HG02970 (cell line): ENCODE measurements around the gene TRHDE.
A peak's percentile ranks its signal among the peaks of the same experiment; 100 is the strongest.
"Not testable (repeated sequence)": the region's sequence is repeated elsewhere in the genome, so short reads cannot be mapped to it uniquely, and the experiment has no call there.

Experiments used
- ATAC-seq: cut with Tn5 transposase; IDR thresholded peaks from one replicate; pipeline ENCODE4 v1.9.1; 2021; ENCODE audit warnings: mild to moderate bottlenecking, moderate library complexity, moderate number of reproducible peaks; ENCODE audit not compliant: unreplicated experiment, low FRiP score

The TRHDE gene

GRCh38 chr12:72602581-72602980 is 330.4 kb downstream of the TRHDE start:
- ATAC-seq: no peak

GRCh38 chr12:72605975-72606374 is 333.8 kb downstream of the TRHDE start:
- ATAC-seq: no peak

GRCh38 chr12:72610342-72610741 is 338.2 kb downstream of the TRHDE start:
- no peak for ATAC-seq

GRCh38 chr12:72610854-72611358 is 338.7 kb downstream of the TRHDE start:
- no peak for ATAC-seq

GRCh38 chr12:72612171-72612570 is 340.0 kb downstream of the TRHDE start:
- no peak for ATAC-seq

GRCh38 chr12:72618764-72619163 is 346.6 kb downstream of the TRHDE start:
- no peak for ATAC-seq

GRCh38 chr12:72622556-72622955 is 350.4 kb downstream of the TRHDE start:
- ATAC-seq: peak; percentile 72

- no peak for ATAC-seq
These were observed 359.9 kb downstream of the TRHDE start for GRCh38 chr12:72631926-72632685.

GRCh38 chr12:72642706-72643105 is 370.5 kb downstream of the TRHDE start:
- ATAC-seq: no peak

- peak; percentile 60 for ATAC-seq
These were observed 375.0 kb downstream of the TRHDE start for GRCh38 chr12:72647139-72647538.

- no peak for ATAC-seq
These were observed 386.4 kb downstream of the TRHDE start for GRCh38 chr12:72658615-72659014.

- ATAC-seq: not testable (repeated sequence)
These were observed 388.0 kb downstream of the TRHDE start for GRCh38 chr12:72660174-72660573.

GRCh38 chr12:72673853-72674252 is 401.7 kb downstream of the TRHDE start:
- ATAC-seq: no peak

- ATAC-seq: no peak
These were observed 404.4 kb downstream of the TRHDE start for GRCh38 chr12:72676556-72676955.

GRCh38 chr12:72677139-72677538 is 405.0 kb downstream of the TRHDE start:
- no peak for ATAC-seq

GRCh38 chr12:72677846-72678245 is 405.7 kb downstream of the TRHDE start:
- ATAC-seq: no peak

- ATAC-seq: no peak
These were observed 407.1 kb downstream of the TRHDE start for GRCh38 chr12:72679147-72679757.

- no peak for ATAC-seq
These were observed 408.9 kb downstream of the TRHDE start for GRCh38 chr12:72681028-72681427.

- no peak for ATAC-seq
These were observed 412.3 kb downstream of the TRHDE start for GRCh38 chr12:72684491-72684890.

GRCh38 chr12:72692338-72692737 is 420.2 kb downstream of the TRHDE start:
- no peak for ATAC-seq

GRCh38 chr12:72694193-72694592 is 422.0 kb downstream of the TRHDE start:
- ATAC-seq: no peak

GRCh38 chr12:72699362-72699761 is 427.2 kb downstream of the TRHDE start:
- no peak for ATAC-seq
